ENCODE data around the gene PTPRD.

PTPRD gene

DNA sequence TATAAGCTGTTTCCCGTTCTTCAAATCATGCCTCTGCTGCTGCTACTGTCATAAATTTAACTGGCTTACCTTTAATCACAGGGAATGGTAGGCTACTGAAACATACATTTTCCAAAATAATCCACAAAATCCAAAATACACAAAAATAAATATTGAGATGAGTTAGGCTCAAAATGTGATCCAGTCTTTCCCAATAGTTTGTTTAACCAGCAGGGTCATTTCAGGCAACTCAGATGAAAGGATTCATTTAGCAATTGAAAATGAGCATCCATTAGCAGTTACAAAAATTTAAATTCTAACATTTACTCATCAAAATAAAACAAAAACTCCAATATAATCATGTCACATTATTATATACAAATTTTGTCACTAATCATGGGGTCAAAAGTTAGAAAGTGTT lies 1797.6 kb downstream of the PTPRD start:
- CTCF ChIA-PET: no interaction called here
- POLR2A ChIA-PET: no interaction called here
- TF ChIP-seq CTCF (IDR thresholded peaks at IDR 0.05; ENCODE audit: control extremely low read depth, extremely low read depth, low read depth, missing control alignments): no peak

GRCh38 chr9:8812888-8813287 lies 1799.9 kb downstream of the PTPRD start:
- no peak for DNase-seq (ENCODE audit: extremely low spot score)
- no peak for TF ChIP-seq CTCF (IDR thresholded peaks at IDR 0.05; ENCODE audit: control extremely low read depth, extremely low read depth, low read depth, missing control alignments)
- CTCF ChIA-PET: no interaction called here
- POLR2A ChIA-PET: no interaction called here

More for the DNA sequence above, 1797.6 kb downstream of the PTPRD start:
- no peak for DNase-seq (ENCODE audit: extremely low spot score)

DNA sequence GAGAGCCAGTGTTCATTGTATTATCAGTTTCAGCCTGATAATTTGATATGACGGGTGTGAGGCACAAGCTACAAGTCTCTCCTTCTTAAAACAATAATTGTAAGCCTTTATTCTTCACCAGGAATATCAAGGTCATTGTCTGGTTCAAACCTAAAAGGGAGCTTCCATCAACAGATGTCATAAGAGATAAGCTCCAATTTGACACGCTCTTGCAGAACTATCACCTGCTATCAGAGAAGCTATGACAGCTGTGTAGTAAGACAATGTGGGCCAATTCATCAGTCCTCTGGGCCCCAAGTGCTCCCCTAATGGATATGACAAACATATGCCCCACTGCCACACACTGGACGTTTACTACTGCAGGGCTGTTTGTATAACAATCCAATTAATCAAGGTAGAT lies 1803.1 kb downstream of the PTPRD start:
- no peak for DNase-seq (ENCODE audit: extremely low spot score)
- ChIA-PET CTCF (interaction anchor here (1.9 kb wide), 1 partner anchor 10 kb away, joined by 7 read pairs; no protein-coding TSS in a partner anchor), POLR2A (no interaction called here)
- no peak for TF ChIP-seq CTCF (IDR thresholded peaks at IDR 0.05; ENCODE audit: control extremely low read depth, extremely low read depth, low read depth, missing control alignments)

DNA sequence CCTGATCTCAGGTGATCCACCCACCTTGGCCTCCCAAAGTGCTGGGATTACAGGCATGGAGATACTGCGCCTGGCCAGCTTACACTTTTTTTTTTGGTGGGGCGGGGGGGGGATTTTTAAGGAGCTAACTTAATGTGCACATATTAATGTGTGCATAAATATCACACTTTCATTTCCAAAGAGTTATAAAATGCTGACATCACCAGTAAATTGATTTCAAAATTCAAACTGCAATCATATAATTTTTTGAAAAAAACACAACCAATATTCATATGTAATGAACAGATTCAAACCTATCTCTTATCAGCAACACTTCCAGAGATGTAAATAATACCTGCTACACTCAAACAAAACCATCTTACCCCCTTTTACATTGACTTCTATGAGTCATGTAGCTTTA lies 1806.7 kb downstream of the PTPRD start:
- ChIA-PET POLR2A (no interaction called here), CTCF (no interaction called here)
- no peak for TF ChIP-seq CTCF (IDR thresholded peaks at IDR 0.05; ENCODE audit: control extremely low read depth, extremely low read depth, low read depth, missing control alignments)
- no peak for DNase-seq (ENCODE audit: extremely low spot score)

GRCh38 chr9:8804613-8805012 lies 1808.2 kb downstream of the PTPRD start:
- ChIA-PET CTCF (interaction anchor here (1.0 kb wide), 1 partner anchor 13 kb away, joined by 3 read pairs; no protein-coding TSS in a partner anchor), POLR2A (no interaction called here)
- TF ChIP-seq CTCF (IDR thresholded peaks at IDR 0.05; ENCODE audit: control extremely low read depth, extremely low read depth, low read depth, missing control alignments): no peak
- DNase-seq (ENCODE audit: extremely low spot score): no peak

- no peak for TF ChIP-seq CTCF (IDR thresholded peaks at IDR 0.05; ENCODE audit: control extremely low read depth, extremely low read depth, low read depth, missing control alignments)
- ChIA-PET POLR2A (no interaction called here), CTCF (no interaction called here)
- no peak for DNase-seq (ENCODE audit: extremely low spot score)
Observed at GRCh38 chr9:8802242-8802641, 1810.6 kb downstream of the PTPRD start.

DNA sequence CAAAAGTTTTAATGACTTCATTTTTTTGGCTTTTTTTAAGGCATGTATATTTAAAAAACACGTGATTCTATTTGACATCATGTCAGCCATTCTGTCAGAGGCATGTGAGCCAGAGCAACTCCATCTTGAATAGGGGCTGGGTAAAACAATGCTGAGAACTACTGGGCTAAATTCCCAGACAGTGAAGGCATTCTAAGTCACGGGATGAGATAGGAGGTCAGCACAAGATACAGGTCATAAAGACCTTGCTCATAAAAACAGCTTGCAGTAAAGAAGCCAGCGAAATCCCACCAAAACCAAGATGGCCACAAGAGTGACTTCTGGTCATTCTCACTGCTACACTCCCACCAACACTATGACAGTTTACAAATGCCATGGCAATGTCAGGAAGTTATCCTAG lies 1812.6 kb downstream of the PTPRD start:
- POLR2A ChIA-PET: no interaction called here
- no peak for DNase-seq (ENCODE audit: extremely low spot score)
- no peak for TF ChIP-seq CTCF (IDR thresholded peaks at IDR 0.05; ENCODE audit: control extremely low read depth, extremely low read depth, low read depth, missing control alignments)
- CTCF ChIA-PET: no interaction called here
